GM12891 (cell line): Measurements from ENCODE around the gene S100A12.

ENCODE experiments used
- DNase-seq: peaks from one replicate; pipeline ENCODE4 v3.0.0; 2011; ENCODE audit warnings: low spot score; ENCODE audit not compliant: insufficient read length
- FAIRE-seq: peaks from 2 replicates; lab custom pipeline; 2011; peaks lifted over from hg19 to GRCh38; lab: Jason Lieb, UNC
- PAX5 ChIP-seq: IDR thresholded peaks from 2 replicates; pipeline ENCODE4 v1.6.1; 2011; ENCODE audit warnings: low read length, moderate library complexity, mild to moderate bottlenecking; ENCODE audit not compliant: insufficient read depth, severe bottlenecking
- POLR2A ChIP-seq: IDR thresholded peaks from 2 replicates; pipeline ENCODE4 v1.6.1; 2011; ENCODE audit warnings: low read depth, low read length, control low read depth
- POLR2AphosphoS5 ChIP-seq: IDR thresholded peaks from 2 replicates; pipeline ENCODE4 v1.6.1; 2011; ENCODE audit warnings: low read depth, low read length, control low read depth
- POU2F2 ChIP-seq: IDR thresholded peaks from 2 replicates; pipeline ENCODE4 v1.6.1; 2011; ENCODE audit warnings: low read depth, mild to moderate bottlenecking, control low read depth, low read length, moderate library complexity
- SPI1 ChIP-seq: IDR thresholded peaks from 2 replicates; pipeline ENCODE4 v1.6.1; 2011; ENCODE audit warnings: low read depth, low read length, control low read depth
- TAF1 ChIP-seq: IDR thresholded peaks from 2 replicates; pipeline ENCODE4 v1.6.1; 2011; ENCODE audit warnings: low read depth, low read length, control low read depth

Gene S100A12

GRCh38 chr1:153360592-153361479 is 14.6 kb downstream of the S100A12 start:
- FAIRE-seq = no peak
- no peak for TF ChIP-seq SPI1
- TF ChIP-seq POU2F2 = no peak
- TF ChIP-seq POLR2A = no peak
- TF ChIP-seq TAF1 = no peak
- TF ChIP-seq POLR2AphosphoS5 = no peak
- no peak for TF ChIP-seq PAX5

GRCh38 chr1:153360190-153360589 is 15.2 kb downstream of the S100A12 start:
- TF ChIP-seq POU2F2 = no peak
- TF ChIP-seq PAX5 = no peak
- no peak for TF ChIP-seq POLR2A
- no peak for TF ChIP-seq SPI1
- TF ChIP-seq POLR2AphosphoS5 = no peak
- no peak for TF ChIP-seq TAF1
- FAIRE-seq = no peak
- no peak for DNase-seq

More at GRCh38 chr1:153360592-153361479, 14.6 kb downstream of the S100A12 start:
- no peak for DNase-seq

- TF ChIP-seq TAF1 (no peak), POLR2A (no peak), POLR2AphosphoS5 (no peak), SPI1 (no peak), PAX5 (no peak), POU2F2 (no peak)
- FAIRE-seq (no peak), DNase-seq (no peak)
Observed at GRCh38 chr1:153359241-153359640, 16.2 kb downstream of the S100A12 start.

- FAIRE-seq (no peak), DNase-seq (no peak)
- TF ChIP-seq POU2F2 (no peak), POLR2AphosphoS5 (no peak), POLR2A (no peak), TAF1 (no peak), PAX5 (no peak), SPI1 (no peak)
Observed at GRCh38 chr1:153358691-153358975, 16.8 kb downstream of the S100A12 start.

- TF ChIP-seq PAX5 (no peak), POLR2AphosphoS5 (no peak), POLR2A (no peak), SPI1 (no peak), POU2F2 (no peak), TAF1 (no peak)
- no peak for FAIRE-seq
- DNase-seq = no peak
Observed at GRCh38 chr1:153357853-153358690, 17.3 kb downstream of the S100A12 start, which contains the start of gene S100A9. Gene S100A9 (plus strand): TSS chr1:153357854. CDS start chr1:153358284, 430 bp downstream.

- FAIRE-seq (no peak), DNase-seq (no peak)
- TF ChIP-seq SPI1 = no peak
- no peak for TF ChIP-seq POU2F2
- TF ChIP-seq POLR2AphosphoS5 = no peak
- TF ChIP-seq PAX5 = no peak
- no peak for TF ChIP-seq POLR2A
- TF ChIP-seq TAF1 = no peak
Observed at GRCh38 chr1:153357076-153357852, 18.2 kb downstream of the S100A12 start.

GRCh38 chr1:153356392-153357075 is 18.9 kb downstream of the S100A12 start:
- no peak for DNase-seq
- TF ChIP-seq POLR2AphosphoS5 = no peak
- TF ChIP-seq TAF1 = no peak
- no peak for TF ChIP-seq SPI1

GRCh38 chr1:153355445-153356071 is 19.9 kb downstream of the S100A12 start:
- FAIRE-seq (peak; percentile 92), DNase-seq (peak; percentile 50)
- TF ChIP-seq PAX5 = no peak
- no peak for TF ChIP-seq POLR2AphosphoS5
- TF ChIP-seq POLR2A = no peak
- no peak for TF ChIP-seq TAF1
- TF ChIP-seq SPI1 = no peak
- TF ChIP-seq POU2F2 = no peak; the same call in 1 of the 2 replicates

More at GRCh38 chr1:153356392-153357075, 18.9 kb downstream of the S100A12 start:
- no peak for FAIRE-seq
